GM19468 (cell line): ENCODE results near the gene TSC2.
"Not testable (repeated sequence)": the region's sequence is repeated elsewhere in the genome, so short reads cannot be mapped to it uniquely, and the experiment has no call there.

Experiments used
- ATAC-seq: cut with Tn5 transposase; IDR thresholded peaks from one replicate; pipeline ENCODE4 v1.9.1; 2021; ENCODE audit warnings: mild to moderate bottlenecking, moderate library complexity, moderate number of reproducible peaks; ENCODE audit not compliant: unreplicated experiment; ENCODE audit errors: extremely low read depth

TSC2 gene

GRCh38 chr16:2009164-2009711 lies 38.5 kb upstream of the TSC2 start:
- ATAC-seq: peak; percentile 6

GRCh38 chr16:2009791-2010510 lies 37.8 kb upstream of the TSC2 start, which contains the start of gene ZNF598:
Gene ZNF598, minus strand, starts transcription at chr16:2009821.
- ATAC-seq: peak; percentile 59

- ATAC-seq: not testable (repeated sequence)
Measured at GRCh38 chr16:2011726-2012125, 36.1 kb upstream of the TSC2 start.

- no peak for ATAC-seq
Measured at GRCh38 chr16:2013527-2013926, 34.3 kb upstream of the TSC2 start.

GRCh38 chr16:2015117-2015946 lies 32.5 kb upstream of the TSC2 start:
- ATAC-seq: no peak

- ATAC-seq: no peak
Measured at GRCh38 chr16:2015947-2016208, 31.9 kb upstream of the TSC2 start.

- no peak for ATAC-seq
Measured at GRCh38 chr16:2016407-2016922, 31.3 kb upstream of the TSC2 start.

- ATAC-seq: no peak
Measured at GRCh38 chr16:2019518-2019920, 28.3 kb upstream of the TSC2 start, which contains the start of gene NPW. Gene NPW, plus strand, starts transcription at chr16:2019785.

GRCh38 chr16:2019921-2020831 lies 27.6 kb upstream of the TSC2 start:
- ATAC-seq: no peak

- ATAC-seq: no peak
Measured at GRCh38 chr16:2022723-2023091, 25.1 kb upstream of the TSC2 start.

- ATAC-seq: no peak
Measured at GRCh38 chr16:2023092-2024031, 24.4 kb upstream of the TSC2 start.

- ATAC-seq: no peak
Measured at GRCh38 chr16:2024032-2024420, 23.8 kb upstream of the TSC2 start.

- no peak for ATAC-seq
Measured at GRCh38 chr16:2025251-2025650, 22.5 kb upstream of the TSC2 start.

GRCh38 chr16:2025878-2026460 lies 21.8 kb upstream of the TSC2 start:
- no peak for ATAC-seq

- no peak for ATAC-seq
Measured at GRCh38 chr16:2026461-2027023, 21.2 kb upstream of the TSC2 start, which contains the start of gene NHERF2. Gene NHERF2, plus strand, starts transcription at chr16:2026902. Its CDS starts 104 bp downstream, at chr16:2027006.

- ATAC-seq: no peak
Measured at GRCh38 chr16:2027024-2028010, 20.5 kb upstream of the TSC2 start.

- no peak for ATAC-seq
Measured at GRCh38 chr16:2028146-2028545, 19.6 kb upstream of the TSC2 start.
